ENCODE measurements around the gene RDH13.

GRCh38 chr19:55079400-55080038 is 16.6 kb upstream of the RDH13 start:
- TF ChIP-seq, protein P1, sequence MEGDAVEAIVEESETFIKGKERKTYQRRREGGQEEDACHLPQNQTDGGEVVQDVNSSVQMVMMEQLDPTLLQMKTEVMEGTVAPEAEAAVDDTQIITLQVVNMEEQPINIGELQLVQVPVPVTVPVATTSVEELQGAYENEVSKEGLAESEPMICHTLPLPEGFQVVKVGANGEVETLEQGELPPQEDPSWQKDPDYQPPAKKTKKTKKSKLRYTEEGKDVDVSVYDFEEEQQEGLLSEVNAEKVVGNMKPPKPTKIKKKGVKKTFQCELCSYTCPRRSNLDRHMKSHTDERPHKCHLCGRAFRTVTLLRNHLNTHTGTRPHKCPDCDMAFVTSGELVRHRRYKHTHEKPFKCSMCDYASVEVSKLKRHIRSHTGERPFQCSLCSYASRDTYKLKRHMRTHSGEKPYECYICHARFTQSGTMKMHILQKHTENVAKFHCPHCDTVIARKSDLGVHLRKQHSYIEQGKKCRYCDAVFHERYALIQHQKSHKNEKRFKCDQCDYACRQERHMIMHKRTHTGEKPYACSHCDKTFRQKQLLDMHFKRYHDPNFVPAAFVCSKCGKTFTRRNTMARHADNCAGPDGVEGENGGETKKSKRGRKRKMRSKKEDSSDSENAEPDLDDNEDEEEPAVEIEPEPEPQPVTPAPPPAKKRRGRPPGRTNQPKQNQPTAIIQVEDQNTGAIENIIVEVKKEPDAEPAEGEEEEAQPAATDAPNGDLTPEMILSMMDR (IDR thresholded peaks at IDR 0.05) = no peak
- no peak for TF ChIP-seq POLR2A (IDR thresholded peaks at IDR 0.05)
